Activated CD8-positive, alpha-beta memory T cell treated with anti-CD3 and anti-CD28 coated beads for 48 hours (primary cell): ENCODE results near the gene AHRR.

Experiments used
- DNase-seq, 3 experiments: peaks; one replicate each; pipeline ENCODE4 v3.0.0-alpha.2; 2020; ENCODE audit warnings: low read depth in 2 of 3, low spot score in 2 of 3

Gene AHRR

GRCh38 chr5:320524-321229 lies 837 bp upstream of the AHRR start:
- DNase-seq: no peak

GRCh38 chr5:321726-322251 lies 275 bp downstream of the AHRR start:
- no peak for DNase-seq

DNA sequence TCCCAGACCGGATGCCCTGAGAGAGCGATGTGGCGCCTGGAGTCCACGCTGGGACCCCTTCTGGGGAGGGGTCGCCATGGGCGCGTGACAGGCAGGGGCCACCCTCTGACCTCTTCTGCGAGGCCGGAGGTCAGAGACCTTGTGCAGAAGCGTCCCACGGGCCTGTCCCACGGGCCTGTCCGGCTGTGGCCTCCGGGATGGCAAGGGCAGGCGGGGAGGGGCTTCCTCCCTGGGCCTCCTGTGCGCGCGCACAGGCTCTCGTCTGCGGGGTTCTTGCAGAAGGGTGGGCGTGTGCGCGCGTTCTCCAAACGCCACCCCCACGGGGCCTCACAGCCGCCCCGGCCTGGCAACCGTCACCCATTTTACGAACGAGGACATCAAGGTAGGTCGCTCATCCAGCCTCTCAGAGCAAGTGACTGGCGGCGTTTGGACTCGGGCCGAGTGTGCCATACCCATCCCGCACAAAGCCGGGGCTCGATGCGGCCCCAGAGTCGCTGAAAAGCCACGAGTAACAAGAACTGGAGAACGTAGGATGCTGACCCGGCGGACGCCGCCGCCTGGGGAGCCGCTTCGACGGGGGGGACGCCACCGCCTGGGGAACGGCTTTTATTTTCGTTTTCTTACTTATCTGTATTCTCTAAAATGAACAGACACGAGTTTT lies 897 bp downstream of the AHRR start:
- no peak for DNase-seq

- no peak for DNase-seq
Measured at GRCh38 chr5:322942-323879, 1.7 kb downstream of the AHRR start.

DNA sequence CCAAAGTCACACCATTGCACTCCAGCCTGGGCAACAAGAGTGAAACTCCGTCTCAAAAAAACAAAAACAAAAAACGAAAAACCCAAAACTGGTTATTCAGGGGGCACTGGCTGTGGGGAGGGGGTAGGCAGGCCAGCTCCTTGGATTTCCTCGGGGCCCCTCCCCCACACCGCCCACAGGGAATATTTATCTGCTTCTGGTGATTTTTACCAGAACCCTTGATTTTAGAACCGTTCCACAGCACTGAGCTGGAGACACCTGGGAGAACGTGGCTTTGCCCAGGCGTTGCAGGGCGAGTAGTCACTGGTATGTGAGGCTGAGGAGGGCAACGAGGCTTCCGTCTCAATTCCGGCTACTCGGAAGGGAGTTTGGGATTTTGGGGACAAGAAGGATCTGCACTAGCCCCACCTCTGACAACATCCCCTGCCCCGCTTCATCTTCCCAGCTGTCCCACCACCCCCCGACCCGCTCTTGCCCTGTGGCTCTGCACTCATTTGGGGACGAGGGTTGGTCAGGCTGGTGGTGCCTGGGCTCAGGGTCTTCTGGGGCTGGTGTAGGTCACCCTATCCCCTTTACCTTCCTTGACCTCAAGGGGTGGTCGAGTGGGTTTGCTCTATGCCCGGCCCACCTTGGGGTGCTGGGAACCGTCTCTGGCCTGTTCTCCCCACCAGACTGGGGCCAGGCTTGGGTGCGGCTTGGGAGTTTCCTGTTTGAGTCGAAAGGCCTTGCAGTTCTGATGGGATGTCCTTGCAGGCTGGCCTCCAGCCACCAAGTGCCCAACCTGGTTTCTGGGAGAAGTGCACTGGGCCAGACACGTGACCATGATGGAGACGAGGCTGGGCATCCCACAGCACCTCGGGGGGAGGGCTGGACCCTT lies 3.5 kb downstream of the AHRR start:
- no peak for DNase-seq

- DNase-seq: no peak
Measured at GRCh38 chr5:326109-326508, 4.6 kb downstream of the AHRR start.

DNA sequence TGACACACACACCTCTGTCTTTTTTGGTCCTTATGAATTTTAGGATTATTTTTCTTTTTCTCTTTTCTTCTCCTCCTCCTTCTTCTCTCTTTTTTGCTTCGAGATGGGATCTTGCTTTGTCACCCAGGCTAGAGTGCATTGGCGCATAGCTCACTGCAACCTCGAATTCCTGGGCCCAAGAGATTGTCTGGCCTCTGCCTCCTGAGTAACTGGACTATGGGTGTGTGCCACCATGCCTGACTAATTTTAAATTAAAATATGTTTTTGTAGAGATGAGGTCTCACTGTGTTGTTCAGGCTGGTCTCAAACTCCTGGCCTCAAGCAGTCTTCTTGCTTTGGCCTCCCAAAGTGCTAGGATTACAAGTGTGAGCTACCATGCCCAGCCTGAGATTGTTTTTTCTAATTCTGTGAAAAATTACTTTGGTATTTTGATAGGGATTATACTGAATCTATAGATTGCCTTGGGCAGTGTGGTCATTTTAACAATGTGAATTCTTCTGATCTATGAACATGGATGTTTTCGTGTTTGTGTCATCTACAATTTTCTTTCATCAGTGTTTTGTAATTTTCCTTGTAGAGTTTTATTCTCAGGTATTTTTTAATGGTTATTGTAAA lies 7.7 kb downstream of the AHRR start:
- no peak for DNase-seq

DNA sequence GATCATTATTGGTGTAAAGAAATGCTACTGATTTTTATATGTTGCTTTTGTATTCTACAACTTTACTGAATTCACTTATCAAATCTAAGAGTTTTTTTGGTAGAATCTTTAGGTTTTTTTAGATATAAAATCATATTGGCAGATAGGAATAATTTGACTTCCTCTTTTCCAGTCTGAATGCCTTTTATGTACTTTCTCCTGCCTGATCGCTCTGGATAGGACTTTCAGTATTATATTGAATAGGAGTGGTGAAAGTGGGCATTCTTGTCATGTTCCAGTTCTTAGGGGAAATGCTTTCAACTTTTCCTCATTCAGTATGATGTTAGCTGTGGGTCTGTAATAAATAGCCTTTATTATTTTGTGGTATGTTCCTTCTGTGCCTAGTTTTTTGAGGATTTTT lies 8.3 kb downstream of the AHRR start:
- no peak for DNase-seq

DNA sequence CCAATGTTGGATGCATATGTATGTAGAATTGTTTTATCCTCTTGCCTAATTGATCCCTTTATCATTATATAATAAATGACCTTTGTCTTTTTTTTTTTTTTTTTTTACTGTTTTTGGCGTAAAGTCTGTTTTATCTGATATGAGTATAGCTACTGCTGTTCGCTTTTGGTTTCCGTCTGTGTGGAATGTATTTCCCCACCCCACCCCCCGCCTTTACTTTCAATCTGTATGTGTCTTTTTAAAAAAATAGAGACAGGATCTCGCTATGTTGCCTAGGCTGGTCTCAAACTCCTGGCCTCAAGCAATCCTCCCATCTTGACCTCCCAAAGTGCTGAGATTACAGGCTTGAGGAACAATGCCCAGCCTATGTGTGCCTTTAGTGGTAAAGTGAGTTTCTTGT lies 11.3 kb downstream of the AHRR start:
- no peak for DNase-seq

DNA sequence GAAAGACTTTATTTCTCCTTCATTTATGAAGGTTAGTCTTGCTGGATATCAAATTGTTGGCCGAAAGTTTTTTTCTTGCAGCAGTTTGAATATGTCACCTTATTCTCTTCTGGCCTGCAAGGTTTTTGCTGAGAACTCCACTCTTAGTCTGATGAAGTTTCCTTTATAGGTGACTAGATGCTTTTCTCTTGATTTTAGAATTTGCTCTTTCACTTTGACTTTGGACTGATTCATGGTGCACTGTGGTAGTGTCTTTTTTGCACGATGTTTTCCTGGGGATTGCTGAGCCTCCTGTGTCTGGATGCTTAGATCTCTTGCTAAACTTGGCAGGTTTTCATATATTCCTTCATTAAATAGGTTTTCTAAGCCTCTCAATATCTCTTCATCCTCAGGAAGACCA lies 12.4 kb downstream of the AHRR start:
- DNase-seq: no peak

DNA sequence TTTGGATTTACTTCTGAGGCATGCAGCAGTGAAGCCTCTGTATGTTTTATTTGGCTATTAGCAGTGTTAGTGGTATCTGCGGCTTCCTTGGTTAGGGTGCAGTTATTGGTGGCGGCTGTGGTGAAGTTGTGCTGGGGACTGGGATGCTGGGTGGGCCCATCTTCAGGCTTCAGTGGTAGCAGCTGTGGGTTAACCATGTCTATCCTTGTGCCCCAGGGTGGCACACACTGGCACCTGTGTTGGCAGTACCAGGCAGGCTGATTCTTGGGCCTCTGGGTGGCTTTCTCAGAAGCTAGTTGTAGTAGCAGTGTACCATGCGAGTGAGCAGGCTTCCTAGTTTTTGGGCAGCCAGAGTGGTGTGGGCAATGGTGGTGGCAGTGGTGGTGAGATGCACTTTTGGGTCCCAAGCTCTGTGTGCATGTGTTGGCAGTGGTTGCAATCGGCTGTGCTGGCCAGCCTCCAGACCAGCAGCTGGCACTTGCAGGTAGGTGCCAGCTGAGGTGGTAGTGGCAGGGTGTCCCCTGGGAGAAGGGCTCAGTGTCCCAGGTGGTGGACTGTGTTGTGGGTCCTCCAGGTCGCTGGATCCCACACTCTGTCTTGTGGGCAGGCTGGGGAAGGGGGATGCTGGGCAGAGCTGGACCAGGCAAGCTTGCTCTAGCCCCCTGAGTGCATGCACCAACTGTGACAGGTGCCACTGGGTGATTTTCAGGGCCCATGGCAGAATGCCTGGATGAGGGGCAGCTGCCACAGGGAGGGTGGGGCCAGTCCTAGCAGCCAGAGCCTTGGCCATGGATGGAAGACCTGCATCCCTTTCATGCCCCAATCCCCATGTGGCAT lies 13.6 kb downstream of the AHRR start:
- no peak for DNase-seq

DNA sequence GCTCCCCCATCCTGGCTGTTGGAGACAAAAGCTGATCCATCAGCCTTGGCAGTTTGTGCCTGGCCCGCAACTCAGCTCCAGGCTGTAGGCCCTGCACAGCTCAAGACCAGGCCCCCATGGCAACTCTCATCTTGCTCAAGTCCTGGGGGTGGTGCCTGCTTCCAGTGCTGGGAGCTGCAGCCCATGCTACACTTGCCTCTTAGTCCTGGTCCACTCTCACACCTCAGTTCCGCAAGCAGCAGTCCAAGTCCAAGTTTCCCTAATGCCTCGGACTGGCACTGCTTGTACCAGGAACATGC lies 14.2 kb downstream of the AHRR start:
- DNase-seq: no peak

DNA sequence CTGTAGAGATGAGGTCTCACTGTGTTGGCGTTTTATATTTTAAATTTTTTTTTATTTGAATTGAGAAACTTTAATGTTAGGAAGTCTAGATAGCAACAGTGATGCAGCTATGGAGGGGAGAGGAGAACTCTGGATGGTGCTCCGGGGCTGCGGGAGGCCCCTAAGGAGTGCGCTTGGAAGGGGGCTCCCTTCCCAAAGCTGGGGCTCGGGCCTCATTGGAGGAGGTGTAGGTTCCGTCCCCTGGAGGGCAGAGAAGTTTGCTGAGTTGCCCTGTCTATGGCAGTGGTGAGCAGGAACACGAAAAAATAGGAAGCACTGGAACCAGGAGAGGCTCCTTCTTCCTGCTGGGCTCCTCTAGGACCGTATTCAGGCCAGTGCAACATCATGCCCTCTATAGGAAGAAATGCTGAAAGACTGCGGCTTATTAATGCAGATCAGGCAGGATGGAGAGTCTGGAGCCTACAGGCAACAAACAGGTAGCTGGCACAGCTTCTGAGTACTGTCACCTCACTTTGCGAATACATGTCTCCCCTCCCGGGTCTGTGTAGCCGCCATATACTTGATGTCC lies 16.1 kb downstream of the AHRR start:
- DNase-seq: no peak

- no peak for DNase-seq
Measured at GRCh38 chr5:342501-343460, 21.3 kb downstream of the AHRR start.

DNA sequence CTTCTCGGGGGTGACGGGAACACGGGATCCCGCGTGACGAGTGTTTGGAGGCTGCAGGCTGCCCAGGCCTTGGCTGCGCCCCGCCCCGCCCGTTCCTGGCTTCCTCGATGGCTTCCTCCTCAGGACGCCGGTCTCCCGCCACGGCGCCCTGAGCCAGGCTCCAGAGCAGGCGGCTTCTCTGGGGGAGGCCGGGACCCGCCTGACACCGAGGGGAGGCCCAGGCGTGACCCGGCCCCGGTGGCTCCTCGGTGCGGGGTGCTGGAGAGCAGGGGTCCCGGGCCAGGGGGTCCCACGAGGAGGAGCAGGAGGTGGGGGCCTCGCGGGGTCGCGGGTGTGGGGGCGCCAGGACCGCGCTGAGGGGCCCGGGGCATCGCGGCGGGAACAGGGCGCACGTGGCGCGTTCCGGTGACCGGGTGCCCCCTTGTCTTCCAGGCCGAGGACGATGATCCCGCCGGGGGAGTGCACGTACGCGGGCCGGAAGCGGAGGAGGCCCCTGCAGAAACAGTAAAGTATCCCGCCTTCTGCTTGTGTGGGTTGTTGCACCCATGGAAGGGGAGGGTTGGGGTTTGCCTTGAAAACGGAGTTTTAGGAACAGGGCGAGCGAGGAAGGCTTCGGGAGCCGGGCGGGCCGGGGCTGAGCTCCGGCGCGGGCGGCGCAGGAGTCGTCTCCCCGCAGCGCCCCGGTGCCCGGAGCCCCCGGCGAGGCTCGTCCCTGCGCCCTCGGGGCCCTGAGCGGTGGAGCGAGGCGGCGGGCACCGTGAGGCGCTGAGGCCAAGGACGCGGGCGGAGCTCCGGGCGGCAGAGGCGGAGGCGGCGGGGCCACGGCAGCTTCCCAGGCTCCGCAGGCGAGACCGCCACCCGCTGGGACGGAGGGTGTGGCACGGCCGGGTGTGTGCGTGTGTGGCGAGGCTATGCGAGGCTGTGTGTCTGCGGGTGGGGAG lies 22.2 kb downstream of the AHRR start:
- no peak for DNase-seq

- no peak for DNase-seq
Measured at GRCh38 chr5:344668-345067, 23.2 kb downstream of the AHRR start.
